Measurements from ENCODE around the gene CORO1A.
A peak's percentile ranks its signal among the peaks of the same experiment; 100 is the strongest.
"Not testable (repeated sequence)": the region's sequence is repeated elsewhere in the genome, so short reads cannot be mapped to it uniquely, and the experiment has no call there.

CORO1A gene

GRCh38 chr16:30169416-30169815 is 14.0 kb upstream of the CORO1A start:
- H3K4me1 ChIP-seq (ENCODE audit: control insufficient read depth, insufficient read depth, low read length, poor library complexity, severe bottlenecking); DNase-seq; H3K27me3 ChIP-seq (replicated peaks; ENCODE audit: control insufficient read depth, insufficient read depth, low read length, poor library complexity, severe bottlenecking): not testable (repeated sequence)

GRCh38 chr16:30170145-30170544 is 13.3 kb upstream of the CORO1A start:
- H3K4me1 ChIP-seq (ENCODE audit: control insufficient read depth, insufficient read depth, low read length, poor library complexity, severe bottlenecking); H3K36me3 ChIP-seq (ENCODE audit: control insufficient read depth, insufficient read depth, low read length); H3K4me3 ChIP-seq (ENCODE audit: insufficient read depth, low read depth, low read length, poor library complexity, severe bottlenecking); H3K9me3 ChIP-seq (ENCODE audit: control insufficient read depth, low read length); DNase-seq; H3K27ac ChIP-seq (ENCODE audit: insufficient read depth, low read length, poor library complexity, severe bottlenecking); H3K27me3 ChIP-seq (replicated peaks; ENCODE audit: control insufficient read depth, insufficient read depth, low read length, poor library complexity, severe bottlenecking): not testable (repeated sequence)

More at GRCh38 chr16:30169416-30169815, 14.0 kb upstream of the CORO1A start:
- not testable (repeated sequence) for H3K4me3 ChIP-seq (ENCODE audit: insufficient read depth, low read depth, low read length, poor library complexity, severe bottlenecking); H3K36me3 ChIP-seq (ENCODE audit: control insufficient read depth, insufficient read depth, low read length); H3K9me3 ChIP-seq (ENCODE audit: control insufficient read depth, low read length); H3K27ac ChIP-seq (ENCODE audit: insufficient read depth, low read length, poor library complexity, severe bottlenecking)

GRCh38 chr16:30173054-30173453 is 10.3 kb upstream of the CORO1A start:
- Histone ChIP-seq H3K4me1 (ENCODE audit: control insufficient read depth, insufficient read depth, low read length, poor library complexity, severe bottlenecking) (no peaks in the 10 kb centered on the region), H3K36me3 (ENCODE audit: control insufficient read depth, insufficient read depth, low read length) (no peaks in the 10 kb centered on the region), H3K27me3 (replicated peaks; ENCODE audit: control insufficient read depth, insufficient read depth, low read length, poor library complexity, severe bottlenecking) (no peaks in the 10 kb centered on the region), H3K4me3 (ENCODE audit: insufficient read depth, low read depth, low read length, poor library complexity, severe bottlenecking) (no peak overlapping the region), H3K27ac (ENCODE audit: insufficient read depth, low read length, poor library complexity, severe bottlenecking) (no peak overlapping the region), H3K9me3 (ENCODE audit: control insufficient read depth, low read length) (no peaks in the 10 kb centered on the region)
- no peak for DNase-seq

- H3K4me3 ChIP-seq (ENCODE audit: insufficient read depth, low read depth, low read length, poor library complexity, severe bottlenecking); H3K9me3 ChIP-seq (ENCODE audit: control insufficient read depth, low read length); H3K27ac ChIP-seq (ENCODE audit: insufficient read depth, low read length, poor library complexity, severe bottlenecking); H3K27me3 ChIP-seq (replicated peaks; ENCODE audit: control insufficient read depth, insufficient read depth, low read length, poor library complexity, severe bottlenecking); H3K4me1 ChIP-seq (ENCODE audit: control insufficient read depth, insufficient read depth, low read length, poor library complexity, severe bottlenecking); H3K36me3 ChIP-seq (ENCODE audit: control insufficient read depth, insufficient read depth, low read length); DNase-seq: not testable (repeated sequence)
Measured at GRCh38 chr16:30176876-30177275, 6.5 kb upstream of the CORO1A start.

GRCh38 chr16:30179195-30179594 is 4.2 kb upstream of the CORO1A start:
- H3K4me1 ChIP-seq (ENCODE audit: control insufficient read depth, insufficient read depth, low read length, poor library complexity, severe bottlenecking): no peaks in the 10 kb centered on the region
- DNase-seq: no peak
- H3K27ac ChIP-seq (ENCODE audit: insufficient read depth, low read length, poor library complexity, severe bottlenecking): no peak overlapping the region

GRCh38 chr16:30179931-30180330 is 3.5 kb upstream of the CORO1A start:
- H3K4me3 ChIP-seq (ENCODE audit: insufficient read depth, low read depth, low read length, poor library complexity, severe bottlenecking): no peak overlapping the region
- no peaks in the 10 kb centered on the region for H3K27me3 ChIP-seq (replicated peaks; ENCODE audit: control insufficient read depth, insufficient read depth, low read length, poor library complexity, severe bottlenecking)
- no peak for DNase-seq
- H3K4me1 ChIP-seq (ENCODE audit: control insufficient read depth, insufficient read depth, low read length, poor library complexity, severe bottlenecking): no peaks in the 10 kb centered on the region
- H3K27ac ChIP-seq (ENCODE audit: insufficient read depth, low read length, poor library complexity, severe bottlenecking): no peak overlapping the region
- H3K9me3 ChIP-seq (ENCODE audit: control insufficient read depth, low read length): no peaks in the 10 kb centered on the region
- peaks cover 4% of the 10 kb centered on the region for H3K36me3 ChIP-seq (ENCODE audit: control insufficient read depth, insufficient read depth, low read length)

More at GRCh38 chr16:30179195-30179594, 4.2 kb upstream of the CORO1A start:
- no peak overlapping the region for H3K4me3 ChIP-seq (ENCODE audit: insufficient read depth, low read depth, low read length, poor library complexity, severe bottlenecking)
- H3K9me3 ChIP-seq (ENCODE audit: control insufficient read depth, low read length): no peaks in the 10 kb centered on the region
- H3K27me3 ChIP-seq (replicated peaks; ENCODE audit: control insufficient read depth, insufficient read depth, low read length, poor library complexity, severe bottlenecking): no peaks in the 10 kb centered on the region
- H3K36me3 ChIP-seq (ENCODE audit: control insufficient read depth, insufficient read depth, low read length): peaks cover 2% of the 10 kb centered on the region

- Histone ChIP-seq H3K27me3 (replicated peaks; ENCODE audit: control insufficient read depth, insufficient read depth, low read length, poor library complexity, severe bottlenecking) (no peaks in the 10 kb centered on the region), H3K36me3 (ENCODE audit: control insufficient read depth, insufficient read depth, low read length) (peaks cover 5% of the 10 kb centered on the region), H3K9me3 (ENCODE audit: control insufficient read depth, low read length) (no peaks in the 10 kb centered on the region), H3K4me1 (ENCODE audit: control insufficient read depth, insufficient read depth, low read length, poor library complexity, severe bottlenecking) (peaks cover 7% of the 10 kb centered on the region), H3K4me3 (ENCODE audit: insufficient read depth, low read depth, low read length, poor library complexity, severe bottlenecking) (no peak overlapping the region), H3K27ac (ENCODE audit: insufficient read depth, low read length, poor library complexity, severe bottlenecking) (no peak overlapping the region)
- no peak for DNase-seq
Measured at GRCh38 chr16:30180741-30181140, 2.7 kb upstream of the CORO1A start.

GRCh38 chr16:30184096-30184890 is 891 bp downstream of the CORO1A start:
- Histone ChIP-seq H3K27me3 (replicated peaks; ENCODE audit: control insufficient read depth, insufficient read depth, low read length, poor library complexity, severe bottlenecking) (no peaks in the 10 kb centered on the region), H3K9me3 (ENCODE audit: control insufficient read depth, low read length) (no peaks in the 10 kb centered on the region), H3K4me1 (ENCODE audit: control insufficient read depth, insufficient read depth, low read length, poor library complexity, severe bottlenecking) (peaks cover 33% of the 10 kb centered on the region), H3K27ac (ENCODE audit: insufficient read depth, low read length, poor library complexity, severe bottlenecking) (peak overlapping the region; percentile 94), H3K36me3 (ENCODE audit: control insufficient read depth, insufficient read depth, low read length) (peaks cover 29% of the 10 kb centered on the region), H3K4me3 (ENCODE audit: insufficient read depth, low read depth, low read length, poor library complexity, severe bottlenecking) (peak overlapping the region; percentile 97)
- peak; percentile 73 to 75 (median 74) for DNase-seq

- DNase-seq: peak in 1 of 3 donors; percentile 5
- peak overlapping the region; percentile 97 for H3K4me3 ChIP-seq (ENCODE audit: insufficient read depth, low read depth, low read length, poor library complexity, severe bottlenecking)
- H3K27ac ChIP-seq (ENCODE audit: insufficient read depth, low read length, poor library complexity, severe bottlenecking): peak overlapping the region; percentile 94
- H3K36me3 ChIP-seq (ENCODE audit: control insufficient read depth, insufficient read depth, low read length): peaks cover 29% of the 10 kb centered on the region
- H3K27me3 ChIP-seq (replicated peaks; ENCODE audit: control insufficient read depth, insufficient read depth, low read length, poor library complexity, severe bottlenecking): no peaks in the 10 kb centered on the region
- no peaks in the 10 kb centered on the region for H3K9me3 ChIP-seq (ENCODE audit: control insufficient read depth, low read length)
- H3K4me1 ChIP-seq (ENCODE audit: control insufficient read depth, insufficient read depth, low read length, poor library complexity, severe bottlenecking): peaks cover 33% of the 10 kb centered on the region
Measured at GRCh38 chr16:30184891-30185682, 1.7 kb downstream of the CORO1A start.

Data from effector memory CD4-positive, alpha-beta T cell (primary cell).